Epithelial cell of proximal tubule (primary cell): ENCODE data around the gene CALML4. TPM values are rescaled to one million over a fixed set of nuclear protein-coding genes. Genes with fewer than 3 reads are reported as not detected.

Experiments
- DNase-seq: peaks from one replicate; pipeline ENCODE4 v3.0.0-alpha.2; 2011; ENCODE audit warnings: low read depth
- H3K4me3 ChIP-seq: 2 replicates; pipeline ENCODE4 v1.5.1; 2011; ENCODE audit warnings: low read depth, mild to moderate bottlenecking, low read length
- CTCF ChIP-seq: conservative IDR thresholded peaks from 2 replicates; pipeline ENCODE4 v1.5.1; 2012; ENCODE audit warnings: low read depth, mild to moderate bottlenecking, low read length
- total RNA-seq: library from RNA; depleted of rRNA; stranded (reverse); fragments of >200 nt; gene quantifications from 2 replicates; pipeline ENCODE4 v1.2.3, GENCODE V29; 2015

CALML4 gene
- total RNA-seq, 1 donor from 2014 or later = 3.8 TPM

GRCh38 chr15:68187559-68187958 lies 17.6 kb downstream of the CALML4 start:
- no peak for DNase-seq
- H3K4me3 ChIP-seq = no peak overlapping the region
- no peak for TF ChIP-seq CTCF

GRCh38 chr15:68186671-68187397 lies 18.3 kb downstream of the CALML4 start:
- H3K4me3 ChIP-seq = no peak overlapping the region
- no peak for TF ChIP-seq CTCF
- no peak for DNase-seq

- H3K4me3 ChIP-seq = no peak overlapping the region
- no peak for DNase-seq
- no peak for TF ChIP-seq CTCF
Measured at GRCh38 chr15:68184616-68185480, 20.3 kb downstream of the CALML4 start.

GRCh38 chr15:68183616-68184315 lies 21.4 kb downstream of the CALML4 start:
- H3K4me3 ChIP-seq = no peak overlapping the region
- no peak for DNase-seq
- no peak for TF ChIP-seq CTCF

- DNase-seq = no peak
- no peak overlapping the region for H3K4me3 ChIP-seq
- TF ChIP-seq CTCF = no peak
Measured at GRCh38 chr15:68177742-68178141, 27.4 kb downstream of the CALML4 start.

- no peak for TF ChIP-seq CTCF
- no peak for DNase-seq
Measured at GRCh38 chr15:68176601-68177000, 28.5 kb downstream of the CALML4 start.

More at GRCh38 chr15:68176601-68177000, 28.5 kb downstream of the CALML4 start:
- H3K4me3 ChIP-seq = no peak overlapping the region
